ENCODE measurements around the gene AFAP1L1. TPM values are rescaled to one million over a fixed set of nuclear protein-coding genes. Genes with fewer than 3 reads are reported as not detected.
A peak's percentile ranks its signal among the peaks of the same experiment; 100 is the strongest.

Gene AFAP1L1
- total and polyA plus RNA-seq, 2 experiments from 2014 or later: 1.2 to 2.3 TPM

DNA sequence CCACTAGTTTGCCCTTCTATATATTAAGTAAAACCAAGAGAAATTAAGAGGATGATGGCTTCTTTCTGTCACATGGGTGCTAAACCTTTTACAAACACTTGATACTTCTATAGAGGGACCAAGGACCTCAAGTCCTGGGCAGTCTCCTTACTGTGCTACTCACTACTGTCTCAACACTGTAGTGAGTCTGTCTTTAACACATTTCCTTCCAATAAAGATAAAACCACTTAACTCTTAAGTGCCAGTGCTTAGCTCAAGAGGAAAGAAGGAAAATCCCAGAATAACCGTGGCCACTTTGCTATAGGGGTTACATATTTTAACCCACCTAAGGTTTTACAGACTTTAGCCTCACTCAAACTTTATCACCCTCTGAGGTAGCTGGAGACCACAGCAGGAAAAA, 69.3 kb downstream of the AFAP1L1 start:
- no peak overlapping the region for H3K4me3 ChIP-seq
- no peaks in the 10 kb centered on the region for H3K36me3 ChIP-seq (replicated peaks; ENCODE audit: insufficient read depth, low read depth)
- H3K4me2 ChIP-seq: no peak overlapping the region
- no peaks in the 10 kb centered on the region for H3K9me3 ChIP-seq (ENCODE audit: low read depth)
- H3K27ac ChIP-seq: no peak overlapping the region
- H3K4me1 ChIP-seq (ENCODE audit: insufficient read depth): peaks cover 6% of the 10 kb centered on the region
- 48% methylated on average over 1 of the region's 1 CpG for WGBS (ENCODE audit: low lambda C conversion rate, missing lambda C conversion rate)
- TF ChIP-seq EZH2phosphoT487 (IDR thresholded peaks at IDR 0.05; ENCODE audit: low read depth, severe bottlenecking, unreplicated experiment): no peak
- TF ChIP-seq, protein P1, sequence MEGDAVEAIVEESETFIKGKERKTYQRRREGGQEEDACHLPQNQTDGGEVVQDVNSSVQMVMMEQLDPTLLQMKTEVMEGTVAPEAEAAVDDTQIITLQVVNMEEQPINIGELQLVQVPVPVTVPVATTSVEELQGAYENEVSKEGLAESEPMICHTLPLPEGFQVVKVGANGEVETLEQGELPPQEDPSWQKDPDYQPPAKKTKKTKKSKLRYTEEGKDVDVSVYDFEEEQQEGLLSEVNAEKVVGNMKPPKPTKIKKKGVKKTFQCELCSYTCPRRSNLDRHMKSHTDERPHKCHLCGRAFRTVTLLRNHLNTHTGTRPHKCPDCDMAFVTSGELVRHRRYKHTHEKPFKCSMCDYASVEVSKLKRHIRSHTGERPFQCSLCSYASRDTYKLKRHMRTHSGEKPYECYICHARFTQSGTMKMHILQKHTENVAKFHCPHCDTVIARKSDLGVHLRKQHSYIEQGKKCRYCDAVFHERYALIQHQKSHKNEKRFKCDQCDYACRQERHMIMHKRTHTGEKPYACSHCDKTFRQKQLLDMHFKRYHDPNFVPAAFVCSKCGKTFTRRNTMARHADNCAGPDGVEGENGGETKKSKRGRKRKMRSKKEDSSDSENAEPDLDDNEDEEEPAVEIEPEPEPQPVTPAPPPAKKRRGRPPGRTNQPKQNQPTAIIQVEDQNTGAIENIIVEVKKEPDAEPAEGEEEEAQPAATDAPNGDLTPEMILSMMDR (IDR thresholded peaks at IDR 0.05; ENCODE audit: poor library complexity): no peak
- TF ChIP-seq EZH2 (IDR thresholded peaks at IDR 0.05; ENCODE audit: borderline replicate concordance): no peak
- H3K27me3 ChIP-seq: no peaks in the 10 kb centered on the region
- no peak for DNase-seq (ENCODE audit: low spot score)
- H2AFZ ChIP-seq: no peak overlapping the region
- H4K20me1 ChIP-seq (ENCODE audit: insufficient read depth, poor library complexity, severe bottlenecking): no peaks in the 10 kb centered on the region
- H3K9me2 ChIP-seq (replicated peaks; ENCODE audit: insufficient read depth): no peaks in the 10 kb centered on the region
- H3K79me2 ChIP-seq: peaks cover 6% of the 10 kb centered on the region

DNA sequence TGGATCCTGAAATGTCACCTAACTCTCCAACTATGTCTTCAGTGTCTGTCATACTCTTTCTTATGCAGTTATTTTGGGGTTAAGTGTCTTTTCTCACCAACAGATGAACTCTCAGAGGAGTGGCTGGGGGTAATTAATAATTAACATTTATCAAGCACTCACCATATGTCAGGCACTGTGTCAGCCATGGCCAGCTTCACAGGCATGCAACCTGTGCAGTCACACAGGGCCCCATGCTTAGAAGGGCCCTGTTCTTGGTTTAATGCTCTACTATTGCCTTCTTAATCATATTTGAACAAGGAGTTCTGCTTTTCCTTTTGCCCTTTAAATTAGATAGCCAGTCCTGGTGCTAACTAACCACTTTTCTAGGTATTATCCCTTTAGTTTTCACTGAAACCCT, 70.2 kb downstream of the AFAP1L1 start:
- peaks cover 6% of the 10 kb centered on the region for H3K4me1 ChIP-seq (ENCODE audit: insufficient read depth)
- no peak for TF ChIP-seq EZH2 (IDR thresholded peaks at IDR 0.05; ENCODE audit: borderline replicate concordance)
- TF ChIP-seq EZH2phosphoT487 (IDR thresholded peaks at IDR 0.05; ENCODE audit: low read depth, severe bottlenecking, unreplicated experiment): no peak
- TF ChIP-seq, protein P1 (IDR thresholded peaks at IDR 0.05; ENCODE audit: poor library complexity): no peak
- H3K27ac ChIP-seq: no peak overlapping the region
- H4K20me1 ChIP-seq (ENCODE audit: insufficient read depth, poor library complexity, severe bottlenecking): no peaks in the 10 kb centered on the region
- H3K4me2 ChIP-seq: no peak overlapping the region
- H3K79me2 ChIP-seq: peaks cover 14% of the 10 kb centered on the region
- no peak overlapping the region for H3K4me3 ChIP-seq
- H2AFZ ChIP-seq: no peak overlapping the region
- no peaks in the 10 kb centered on the region for H3K36me3 ChIP-seq (replicated peaks; ENCODE audit: insufficient read depth, low read depth)
- no peaks in the 10 kb centered on the region for H3K9me2 ChIP-seq (replicated peaks; ENCODE audit: insufficient read depth)
- H3K9me3 ChIP-seq (ENCODE audit: low read depth): no peaks in the 10 kb centered on the region
- no peaks in the 10 kb centered on the region for H3K27me3 ChIP-seq
- peak; percentile 29 for DNase-seq (ENCODE audit: low spot score)

DNA sequence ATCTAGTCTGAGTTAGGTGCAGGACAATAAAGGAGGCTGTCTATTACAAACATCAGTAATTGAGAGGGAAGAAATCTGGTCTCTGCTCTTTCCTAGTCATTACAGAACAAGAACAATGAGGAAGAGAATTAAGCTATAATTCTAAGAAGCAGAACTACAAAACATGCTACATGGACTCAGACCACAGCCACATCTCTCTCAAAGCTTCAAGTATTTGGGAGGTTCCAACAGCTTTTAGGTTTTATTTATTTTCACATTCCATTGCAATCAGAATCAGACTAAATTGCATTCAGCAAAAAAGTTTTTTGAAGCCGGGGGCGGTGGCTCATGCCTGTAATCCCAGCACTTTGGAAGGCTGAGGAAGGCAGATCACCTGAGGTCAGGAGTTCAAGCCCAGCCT, 72.5 kb downstream of the AFAP1L1 start:
- H3K4me3 ChIP-seq: no peak overlapping the region
- H3K79me2 ChIP-seq: peaks cover 35% of the 10 kb centered on the region
- TF ChIP-seq, protein P1 (IDR thresholded peaks at IDR 0.05; ENCODE audit: poor library complexity): no peak
- no peak for TF ChIP-seq EZH2 (IDR thresholded peaks at IDR 0.05; ENCODE audit: borderline replicate concordance)
- TF ChIP-seq EZH2phosphoT487 (IDR thresholded peaks at IDR 0.05; ENCODE audit: low read depth, severe bottlenecking, unreplicated experiment): no peak
- DNase-seq (ENCODE audit: low spot score): no peak
- H3K9me3 ChIP-seq (ENCODE audit: low read depth): no peaks in the 10 kb centered on the region
- H3K27ac ChIP-seq: peak overlapping the region; percentile 90
- no peaks in the 10 kb centered on the region for H3K27me3 ChIP-seq
- H4K20me1 ChIP-seq (ENCODE audit: insufficient read depth, poor library complexity, severe bottlenecking): no peaks in the 10 kb centered on the region
- H3K4me1 ChIP-seq (ENCODE audit: insufficient read depth): peaks cover 6% of the 10 kb centered on the region
- no peaks in the 10 kb centered on the region for H3K36me3 ChIP-seq (replicated peaks; ENCODE audit: insufficient read depth, low read depth)
- no peaks in the 10 kb centered on the region for H3K9me2 ChIP-seq (replicated peaks; ENCODE audit: insufficient read depth)
- WGBS (ENCODE audit: low lambda C conversion rate, missing lambda C conversion rate): 87% methylated on average over 2 of the region's 2 CpGs
- peak overlapping the region; percentile 88 for H2AFZ ChIP-seq
- H3K4me2 ChIP-seq: peak overlapping the region; percentile 78
